Thoracic aorta (tissue), 2 donors: ENCODE results near the gene PDZD7. TPM values are rescaled to one million over a fixed set of nuclear protein-coding genes. Genes with fewer than 3 reads are reported as not detected.
A peak's percentile ranks its signal among the peaks of the same experiment; 100 is the strongest.

Source experiments
- ATAC-seq: fragments of 150-250 bp; one replicate; pipeline ENCODE4 v1.8.0; 2017; ENCODE audit warnings: low read depth; ENCODE audit not compliant: insufficient number of reproducible peaks, low FRiP score
- DNase-seq: peaks from one replicate; pipeline ENCODE4 v3.0.0-alpha.2; 2020; ENCODE audit warnings: low spot score
- H3K27ac ChIP-seq, 2 donors: fragments of 200-600 bp; sonication (generic); 1 replicate in 1 of 2; 2 replicates in 1 of 2; pipeline ENCODE4 v1.5.1; 2016; ENCODE audit warnings: mild to moderate bottlenecking in 2 of 2, moderate library complexity in 2 of 2
- H3K27me3 ChIP-seq: fragments of 200-600 bp; sonication (generic); replicated peaks from 2 replicates; pipeline ENCODE4 v1.6.0; 2016; ENCODE audit warnings: mild to moderate bottlenecking; ENCODE audit not compliant: insufficient read depth
- H3K36me3 ChIP-seq: fragments of 200-600 bp; sonication (generic); one replicate; pipeline ENCODE4 v1.5.1; 2016
- H3K4me1 ChIP-seq, 2 donors: fragments of 200-600 bp; sonication (generic); 1 replicate in 1 of 2; 2 replicates in 1 of 2; pipeline versions ENCODE4 v1.5.1 to v1.6.0; 2016; ENCODE audit warnings: low read depth in 2 of 2, mild to moderate bottlenecking in 1 of 2; ENCODE audit not compliant: control insufficient read depth in 1 of 2
- H3K4me3 ChIP-seq: fragments of 200-600 bp; sonication (generic); 2 replicates; pipeline ENCODE4 v1.5.1; 2016; ENCODE audit warnings: mild to moderate bottlenecking
- H3K9me3 ChIP-seq: fragments of 200-600 bp; sonication (generic); 2 replicates; pipeline ENCODE4 v1.5.1; 2016
- CTCF ChIP-seq: fragments of 200-600 bp; sonication (generic); IDR thresholded peaks from one replicate; pipeline ENCODE4 v1.5.1; 2019; ENCODE audit warnings: antibody characterized with exemption
- total RNA-seq, 2 donors: library from RNA; depleted of rRNA; stranded (reverse); fragments of >200 nt; gene quantifications; one replicate each; pipeline versions ENCODE4 v1.1.0 to v1.2.3, GENCODE V29; 2016

PDZD7 gene
- total RNA-seq, 2 donors from 2014 or later, result 0.14 to 1.1 TPM

GRCh38 chr10:101014230-101014884, 16.6 kb downstream of the PDZD7 start:
- Histone ChIP-seq H3K4me3 (no peak overlapping the region), H3K9me3 (no peaks in the 10 kb centered on the region), H3K27me3 (no peaks in the 10 kb centered on the region), H3K36me3 (no peaks in the 10 kb centered on the region), H3K27ac (no peak overlapping the region), H3K4me1 (peaks cover 0 to 19% of the 10 kb centered on the region in 2 donors)
- peak; percentile 51 for DNase-seq
- ATAC-seq, result peak; percentile 34
- peak; percentile 91 for TF ChIP-seq CTCF

- H3K36me3 ChIP-seq, result no peaks in the 10 kb centered on the region
- peaks cover 0 to 22% of the 10 kb centered on the region in 2 donors for H3K4me1 ChIP-seq
- peak overlapping the region; percentile 0 to 14 for H3K27ac ChIP-seq
These were observed 17.5 kb downstream of the PDZD7 start for GRCh38 chr10:101013365-101013825.

GRCh38 chr10:101012525-101013364, 18.2 kb downstream of the PDZD7 start:
- H3K4me3 ChIP-seq, result peak overlapping the region; percentile 24
- peak overlapping the region; percentile 0 to 14 for H3K27ac ChIP-seq
- no peaks in the 10 kb centered on the region for H3K27me3 ChIP-seq
- peak; percentile 65 for DNase-seq
- ATAC-seq, result peak; percentile 67
- H3K4me1 ChIP-seq, result peaks cover 0 to 28% of the 10 kb centered on the region in 2 donors
- no peaks in the 10 kb centered on the region for H3K9me3 ChIP-seq
- H3K36me3 ChIP-seq, result no peaks in the 10 kb centered on the region
- peak; percentile 94 for TF ChIP-seq CTCF

More at GRCh38 chr10:101013365-101013825, 17.5 kb downstream of the PDZD7 start:
- ATAC-seq, result no peak
- DNase-seq, result no peak
- no peak for TF ChIP-seq CTCF
- Histone ChIP-seq H3K4me3 (no peak overlapping the region), H3K9me3 (no peaks in the 10 kb centered on the region), H3K27me3 (no peaks in the 10 kb centered on the region)

- DNase-seq (no peak), ATAC-seq (no peak)
- Histone ChIP-seq H3K4me3 (no peak overlapping the region), H3K9me3 (no peaks in the 10 kb centered on the region), H3K27me3 (no peaks in the 10 kb centered on the region), H3K4me1 (peaks cover 0 to 28% of the 10 kb centered on the region in 2 donors), H3K36me3 (no peaks in the 10 kb centered on the region), H3K27ac (no peak overlapping the region)
- TF ChIP-seq CTCF, result no peak
These were observed 19.2 kb downstream of the PDZD7 start for GRCh38 chr10:101011517-101012423.
